Measurements from ENCODE around the gene CFAP77.

GRCh38 chr9:132502480-132502879, 92.5 kb downstream of the CFAP77 start:
- no peak for TF ChIP-seq FOS (IDR thresholded peaks at IDR 0.05; ENCODE audit: low read depth, low read length)
- TF ChIP-seq CTCF (conservative IDR thresholded peaks at IDR 0.05; ENCODE audit: low read depth, low read length) = no peak
- TF ChIP-seq POLR2A (IDR thresholded peaks at IDR 0.05; ENCODE audit: low read depth, low read length) = no peak
- TF ChIP-seq RAD21 (IDR thresholded peaks at IDR 0.05; ENCODE audit: low read length) = no peak
- no peak for TF ChIP-seq CHD1 (IDR thresholded peaks at IDR 0.05; ENCODE audit: low read depth, low read length)
- TF ChIP-seq BHLHE40 (IDR thresholded peaks at IDR 0.05; ENCODE audit: low read depth, low read length) = no peak
- no peak for TF ChIP-seq SMC3 (IDR thresholded peaks at IDR 0.05; ENCODE audit: low read depth, low read length)
- no peak for TF ChIP-seq MAFK (IDR thresholded peaks at IDR 0.05; ENCODE audit: low read depth, low read length)
- TF ChIP-seq CEBPB (IDR thresholded peaks at IDR 0.05; ENCODE audit: low read depth, low read length) = no peak
- TF ChIP-seq NFE2L2 (IDR thresholded peaks at IDR 0.05; ENCODE audit: low read depth, low read length) = no peak
- no peak for TF ChIP-seq RCOR1 (IDR thresholded peaks at IDR 0.05; ENCODE audit: insufficient replicate concordance, low read length)
- TF ChIP-seq MXI1 (IDR thresholded peaks at IDR 0.05; ENCODE audit: borderline replicate concordance, low read depth, low read length) = no peak
